Measurements from ENCODE around the gene ZC3H12D.
"Not testable (repeated sequence)": the region's sequence is repeated elsewhere in the genome, so short reads cannot be mapped to it uniquely, and the experiment has no call there.

The ZC3H12D gene

DNA sequence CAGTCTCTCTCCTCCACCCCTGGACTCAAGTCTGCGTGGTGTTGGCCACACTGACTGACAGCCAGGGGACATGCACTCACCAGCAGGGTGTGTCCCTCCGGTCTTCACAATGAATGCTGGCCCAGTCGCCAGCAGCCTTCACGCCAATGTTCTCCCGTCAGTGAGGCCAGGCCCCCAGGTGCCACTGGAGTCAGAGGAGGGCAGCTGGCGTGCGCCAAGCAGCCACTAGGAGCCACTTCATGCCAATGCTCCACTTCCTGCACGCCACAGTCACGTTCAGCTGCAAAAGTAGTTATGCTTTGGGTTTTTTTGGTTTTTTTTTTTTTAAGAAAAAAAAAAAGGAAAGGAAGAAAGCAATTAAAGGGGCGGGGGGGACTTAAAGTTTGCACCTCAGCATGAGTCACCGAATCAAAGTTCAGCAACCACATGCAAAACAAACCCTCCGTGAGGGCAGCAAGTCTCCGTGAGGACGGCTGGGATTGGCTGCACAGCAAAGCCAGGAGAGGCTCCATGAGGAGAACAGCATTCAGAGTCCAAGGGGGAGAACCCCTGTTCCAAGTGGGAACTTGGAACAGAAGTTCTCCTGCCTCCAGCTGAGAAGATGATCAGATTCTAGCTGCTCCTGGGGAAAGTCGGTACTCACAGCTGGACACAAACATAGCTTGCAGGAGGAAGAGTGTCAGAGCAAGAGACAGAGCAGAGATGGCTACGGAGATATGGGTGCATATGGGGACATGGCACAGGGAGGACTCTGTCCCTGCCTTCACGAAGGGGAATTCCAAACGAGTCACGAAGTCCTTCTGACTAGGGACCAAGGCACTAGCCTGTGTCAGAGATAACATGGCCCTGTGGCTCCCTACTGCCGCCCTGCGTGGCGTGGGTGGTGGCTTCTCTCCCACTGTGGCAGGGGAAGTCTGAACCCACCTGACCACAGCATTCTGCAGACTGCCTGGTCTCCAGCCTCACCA is at the start of gene ZC3H12D:
Gene ZC3H12D, minus strand, starts transcription at position 282 of the 968 bp plus-strand sequence. CDS start 10,471 bp downstream, outside the sequence.
- peak; percentile 66 for DNase-seq (ENCODE audit: low read depth in 2 of 2)

DNA sequence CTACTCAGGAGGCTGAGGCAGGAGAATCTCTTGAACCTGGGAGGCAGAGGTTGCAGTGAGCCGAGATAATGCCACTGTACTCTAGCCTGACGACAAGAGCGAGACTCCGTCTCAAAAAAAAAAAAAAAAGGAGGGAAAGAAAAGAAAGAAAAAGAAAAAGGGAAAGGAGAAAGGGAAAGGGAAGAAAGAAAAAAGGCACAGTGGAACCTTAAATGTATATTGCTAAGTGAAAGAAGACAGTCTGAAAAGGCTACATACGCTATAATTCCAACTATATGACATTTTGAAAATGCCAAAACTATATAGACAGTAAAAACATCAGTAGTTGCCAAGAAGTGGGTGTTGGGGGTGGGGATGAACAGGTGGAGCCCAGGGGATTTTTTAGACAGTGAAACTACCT is 44.8 kb upstream of the ZC3H12D start:
- no peak for DNase-seq (ENCODE audit: low read depth in 2 of 2)

DNA sequence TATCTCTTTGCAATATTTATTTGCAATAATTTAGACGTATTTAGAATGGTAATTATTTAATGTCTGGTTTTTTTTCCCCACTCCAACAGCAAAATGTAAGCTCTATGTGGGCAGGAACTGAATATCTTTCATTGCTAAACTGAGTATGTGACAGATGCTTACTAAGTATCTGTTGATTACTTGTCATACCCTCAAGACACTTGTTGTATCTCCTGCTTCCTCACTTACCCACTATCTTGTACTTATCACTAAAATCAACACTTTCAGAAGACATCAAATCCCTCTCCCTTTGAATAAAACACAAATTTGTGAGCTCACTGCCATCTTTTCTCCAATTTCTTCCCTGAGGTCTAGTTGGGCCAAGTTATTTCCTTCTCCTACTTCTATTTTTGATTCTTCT is 30.7 kb upstream of the ZC3H12D start:
- DNase-seq (ENCODE audit: low read depth in 2 of 2) = no peak

DNA sequence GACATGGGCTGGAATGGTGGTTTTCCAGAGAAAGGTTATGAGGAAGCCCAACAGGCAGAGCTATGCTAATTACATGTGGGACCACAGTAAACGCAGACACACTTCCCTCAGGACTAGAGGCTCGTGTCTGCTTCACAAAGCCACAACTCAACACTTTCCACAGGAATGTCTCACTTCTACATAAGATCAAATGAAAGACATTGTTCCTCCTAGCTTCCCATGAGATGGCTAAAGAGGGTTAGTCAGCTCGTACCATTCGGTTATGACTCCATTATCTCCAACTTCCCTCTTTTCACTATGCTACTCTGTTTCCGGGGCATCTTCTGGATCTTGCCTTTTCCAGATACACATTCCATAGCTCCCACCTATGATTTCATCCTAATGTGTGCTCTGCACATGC is 29.1 kb upstream of the ZC3H12D start:
- DNase-seq (ENCODE audit: low read depth in 2 of 2) = no peak

DNA sequence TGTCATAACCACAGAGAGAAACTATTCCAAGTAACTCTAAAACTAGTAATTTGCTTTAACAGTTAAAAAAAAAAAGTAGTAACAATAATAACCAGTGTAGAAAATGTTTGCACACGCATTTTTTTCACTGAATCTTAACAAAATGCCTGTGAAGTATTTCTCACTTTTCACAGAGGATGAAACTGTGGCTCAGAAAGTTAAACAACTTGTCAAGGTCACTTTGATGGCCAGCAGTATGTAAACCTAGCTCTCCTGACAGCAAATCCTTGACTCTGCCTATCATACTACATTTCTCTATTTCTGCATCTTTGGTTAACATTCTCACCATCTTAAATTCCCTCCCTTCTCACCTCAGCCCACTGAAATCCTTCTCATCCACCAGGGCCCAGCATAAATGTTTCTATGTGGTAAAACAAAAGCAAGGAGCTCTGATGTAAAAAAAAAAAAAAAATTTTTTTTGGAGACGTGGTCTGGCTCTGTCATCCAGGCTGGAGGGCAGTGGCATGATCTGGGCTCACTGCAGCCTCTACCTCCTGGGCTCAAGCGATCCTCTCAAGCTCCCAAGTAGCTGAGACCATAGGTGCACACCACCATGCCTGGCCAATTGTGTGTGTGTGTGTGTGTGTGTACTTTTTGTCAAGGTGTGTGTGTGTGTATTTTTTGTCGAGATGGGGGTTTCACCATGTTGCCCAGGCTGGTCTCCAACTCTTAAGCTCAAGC is 26.1 kb upstream of the ZC3H12D start:
- DNase-seq (ENCODE audit: low read depth in 2 of 2) = no peak

DNA sequence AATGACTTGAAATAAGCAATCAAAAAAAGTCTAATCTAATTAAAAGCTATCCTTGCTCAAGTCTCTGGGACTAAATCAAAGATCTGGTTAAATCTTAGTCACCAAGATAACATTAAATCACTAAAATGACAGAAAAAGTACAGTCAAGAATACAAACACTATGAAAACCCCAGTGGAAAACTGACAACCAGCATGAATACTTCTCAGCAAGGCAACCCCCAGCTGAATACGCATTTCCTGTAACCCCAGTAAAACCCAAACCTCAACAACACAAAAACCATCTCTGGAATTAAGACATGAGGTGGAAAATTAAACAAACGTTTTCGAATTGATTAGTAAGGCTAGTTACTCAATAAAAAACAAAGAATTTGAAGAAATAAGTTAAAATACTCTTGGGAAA is 23.7 kb upstream of the ZC3H12D start:
- DNase-seq (ENCODE audit: low read depth in 2 of 2) = peak in 1 of 2 donors; percentile 22

DNA sequence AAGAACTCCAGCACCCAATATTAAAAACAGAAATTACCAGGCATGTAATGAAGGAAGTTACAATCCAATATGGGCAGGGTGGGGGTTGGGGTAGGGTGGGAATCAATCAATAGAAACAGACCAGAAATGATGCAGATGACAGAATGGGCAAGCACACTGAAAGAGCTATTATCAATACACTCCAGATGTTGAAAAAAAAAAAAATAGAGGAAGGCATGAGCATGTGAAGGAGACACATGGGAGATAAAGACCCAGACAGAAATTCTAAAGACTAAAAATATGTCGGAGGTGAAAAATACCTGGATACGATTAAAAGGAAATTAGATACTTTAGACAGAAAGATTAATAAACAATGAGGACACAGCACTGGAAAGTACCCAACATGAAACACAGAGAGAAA is 19.1 kb upstream of the ZC3H12D start:
- DNase-seq (ENCODE audit: low read depth in 2 of 2) = no peak

DNA sequence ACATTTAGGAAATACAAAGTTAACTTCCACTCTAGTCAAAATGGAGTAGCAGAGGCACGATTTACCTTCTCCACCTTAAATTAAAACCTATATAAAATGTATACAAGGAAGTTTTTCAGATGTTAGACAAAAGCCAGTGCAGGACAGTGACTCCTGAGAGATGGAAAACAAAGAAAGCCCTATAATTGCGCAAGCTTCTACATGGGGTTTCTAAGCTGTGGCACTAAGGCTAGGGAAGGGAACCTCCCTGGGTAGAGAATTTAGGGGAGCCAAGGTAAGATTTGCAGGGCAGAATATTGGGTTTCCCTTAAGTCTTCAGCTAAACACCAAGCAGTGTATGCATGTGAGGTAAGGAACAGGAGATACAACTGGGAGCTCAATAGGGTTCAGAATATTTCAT is 18.5 kb upstream of the ZC3H12D start:
- DNase-seq (ENCODE audit: low read depth in 2 of 2) = no peak

DNA sequence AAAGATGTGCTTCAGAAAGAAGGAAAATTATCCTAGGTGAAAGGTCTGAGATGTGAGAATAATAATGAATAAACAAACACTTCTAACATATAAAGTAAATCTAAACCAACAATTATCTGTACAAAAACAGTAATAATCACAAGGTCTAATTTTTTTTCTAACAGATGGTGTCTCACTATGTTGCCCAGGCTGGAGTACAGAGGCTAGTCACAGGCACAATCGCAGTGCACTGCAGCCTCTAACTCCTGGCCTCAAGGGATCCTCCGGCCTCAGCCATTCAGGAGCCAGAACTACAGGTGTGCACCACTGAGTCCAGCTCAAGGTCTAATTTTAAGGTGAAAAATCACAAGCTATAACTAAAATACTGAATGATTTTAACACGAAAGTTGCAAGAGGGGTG is 17.0 kb upstream of the ZC3H12D start:
- DNase-seq (ENCODE audit: low read depth in 2 of 2) = no peak

DNA sequence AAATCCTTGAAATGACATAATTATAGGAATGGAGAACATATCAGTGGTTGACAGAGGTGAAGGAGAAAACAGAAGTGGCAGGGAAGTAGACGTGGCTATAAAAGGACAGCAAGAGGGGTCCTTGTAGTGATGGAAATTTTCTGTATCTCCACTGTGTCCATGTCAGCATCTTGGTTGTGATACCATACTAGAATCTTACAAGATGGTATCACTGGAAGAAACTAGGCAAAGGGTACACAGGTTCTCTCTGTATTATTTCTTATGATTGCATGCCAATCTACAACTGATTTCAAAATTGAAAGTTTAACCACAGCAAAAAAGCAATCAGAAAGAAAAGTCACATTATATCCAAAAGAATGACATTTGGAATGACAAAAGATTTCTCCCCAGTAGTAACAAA is 16.4 kb upstream of the ZC3H12D start:
- no peak for DNase-seq (ENCODE audit: low read depth in 2 of 2)

DNA sequence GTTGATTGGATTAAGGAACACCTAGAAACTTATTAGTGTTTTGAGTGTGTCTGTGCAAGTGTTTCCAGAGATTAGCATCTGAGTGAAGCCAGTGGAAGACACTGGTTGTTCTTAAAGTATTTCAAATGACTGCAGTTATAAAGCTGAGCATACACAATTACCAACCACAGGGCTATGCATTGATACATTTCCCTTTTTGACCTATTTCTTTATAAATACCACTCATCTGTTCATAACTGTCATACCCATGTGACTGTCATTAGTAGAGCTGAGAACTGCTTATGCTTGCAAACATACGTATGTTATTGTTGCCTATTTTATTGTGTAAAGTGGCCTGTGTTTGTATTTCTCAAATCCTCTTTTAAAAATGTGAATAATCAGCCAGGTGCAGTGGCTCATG is 15.3 kb upstream of the ZC3H12D start:
- DNase-seq (ENCODE audit: low read depth in 2 of 2) = no peak

DNA sequence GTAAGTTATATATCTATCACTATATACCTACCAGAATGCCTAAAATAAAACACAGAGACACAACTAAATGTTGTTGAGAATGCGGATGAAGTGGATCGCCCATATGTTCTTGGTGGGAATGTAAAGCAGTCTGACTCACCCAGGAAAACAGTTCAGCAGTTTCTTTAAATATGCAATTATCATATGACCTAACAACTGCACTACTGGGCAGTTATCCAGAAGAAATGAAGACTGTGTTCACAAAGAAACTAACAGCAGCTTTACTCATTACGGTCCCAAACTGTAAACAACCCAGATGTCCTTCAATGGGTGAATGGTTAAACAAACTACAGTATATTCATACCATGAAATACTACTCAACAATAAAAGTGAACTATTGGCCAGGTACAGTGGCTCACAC is 14.3 kb upstream of the ZC3H12D start:
- no peak for DNase-seq (ENCODE audit: low read depth in 2 of 2)

DNA sequence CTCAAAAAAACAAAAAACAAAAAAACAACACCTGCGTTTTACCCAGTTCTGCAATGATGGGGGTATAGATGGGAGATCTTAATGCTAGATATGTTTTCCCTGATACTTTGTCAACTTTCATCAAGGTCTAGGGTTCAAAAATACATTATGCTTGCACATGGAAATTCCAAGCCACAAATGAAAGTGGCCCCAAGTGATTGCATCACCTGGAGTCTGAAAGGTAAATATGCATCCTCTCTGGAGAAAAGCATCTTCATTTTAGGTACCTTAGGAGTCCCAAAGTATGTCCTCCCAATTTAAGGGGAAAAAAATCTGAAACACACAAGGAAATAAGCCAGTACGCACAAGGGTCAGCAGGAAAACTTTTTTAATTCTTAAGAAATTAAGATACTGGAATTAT is 12.6 kb upstream of the ZC3H12D start:
- no peak for DNase-seq (ENCODE audit: low read depth in 2 of 2)

DNA sequence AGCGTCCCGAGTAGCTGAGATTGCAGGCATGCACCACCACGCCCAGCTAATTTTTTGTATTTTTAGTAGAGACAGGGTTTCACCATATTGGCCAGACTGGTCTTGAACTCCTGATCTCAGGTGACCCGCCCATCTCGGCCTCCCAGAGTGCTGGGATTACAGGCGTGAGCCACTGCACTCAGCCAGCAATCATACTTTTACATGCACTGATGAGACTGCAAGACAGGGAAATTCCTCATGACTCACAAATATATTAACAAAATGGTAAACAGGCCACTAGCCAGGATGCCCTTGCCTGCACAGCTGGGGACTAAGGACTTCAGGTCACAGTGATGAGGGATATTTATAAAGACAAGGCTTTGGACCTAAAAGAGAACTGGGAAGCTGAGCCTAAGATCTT is 11.8 kb upstream of the ZC3H12D start:
- DNase-seq (ENCODE audit: low read depth in 2 of 2) = not testable (repeated sequence)

DNA sequence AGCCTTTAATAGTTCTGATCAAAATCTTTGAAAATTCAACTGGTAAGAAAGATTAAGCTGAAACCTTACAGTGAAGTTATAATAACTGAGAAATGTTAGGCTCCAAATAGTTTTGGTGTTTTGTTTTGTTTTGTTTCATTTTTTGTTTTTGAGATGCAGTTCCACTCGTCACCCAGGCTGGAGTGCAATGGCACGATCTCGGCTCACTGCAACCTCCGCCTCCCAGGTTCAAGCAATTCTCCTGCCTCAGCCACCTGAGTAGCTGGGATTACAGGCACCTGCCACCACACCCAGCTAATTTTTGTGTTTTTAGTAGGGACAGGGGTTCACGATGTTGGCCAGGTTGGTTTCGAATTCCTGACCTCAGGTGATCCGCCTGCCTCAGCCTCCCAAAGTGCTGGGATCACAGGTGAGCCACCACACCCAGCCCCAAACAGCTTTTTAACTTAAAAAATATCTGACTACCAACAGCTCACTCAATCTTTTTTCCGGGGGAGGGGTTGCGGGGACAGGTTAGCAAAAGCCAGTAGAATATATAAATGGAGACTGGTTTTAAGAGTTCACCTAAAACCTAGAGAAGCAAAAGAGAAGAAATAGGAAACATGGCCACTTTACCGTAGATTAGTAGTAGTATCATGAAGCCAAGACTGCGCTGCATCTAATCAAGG is 10.7 kb upstream of the ZC3H12D start:
- not testable (repeated sequence) for DNase-seq (ENCODE audit: low read depth in 2 of 2)

DNA sequence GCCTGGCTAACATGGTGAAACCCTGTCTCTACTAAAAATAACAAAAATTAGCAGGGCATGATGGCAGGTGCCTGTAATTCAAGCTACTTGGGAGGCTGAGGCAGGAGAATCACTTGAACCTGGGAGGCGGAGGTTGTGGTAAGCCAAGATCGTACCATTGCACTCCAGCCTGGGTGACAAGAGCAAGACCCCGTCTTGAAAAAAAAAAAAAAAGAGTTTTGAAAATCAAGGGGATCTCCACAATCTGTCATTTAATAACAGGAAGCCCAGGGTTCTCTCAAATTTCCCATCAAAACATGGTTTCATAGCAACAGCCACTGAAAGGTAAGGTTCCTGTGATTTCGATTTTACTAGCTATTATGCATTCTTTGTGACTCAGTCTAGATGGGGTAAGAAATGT is 10.0 kb upstream of the ZC3H12D start:
- peak in 1 of 2 donors; percentile 34 for DNase-seq (ENCODE audit: low read depth in 2 of 2)

DNA sequence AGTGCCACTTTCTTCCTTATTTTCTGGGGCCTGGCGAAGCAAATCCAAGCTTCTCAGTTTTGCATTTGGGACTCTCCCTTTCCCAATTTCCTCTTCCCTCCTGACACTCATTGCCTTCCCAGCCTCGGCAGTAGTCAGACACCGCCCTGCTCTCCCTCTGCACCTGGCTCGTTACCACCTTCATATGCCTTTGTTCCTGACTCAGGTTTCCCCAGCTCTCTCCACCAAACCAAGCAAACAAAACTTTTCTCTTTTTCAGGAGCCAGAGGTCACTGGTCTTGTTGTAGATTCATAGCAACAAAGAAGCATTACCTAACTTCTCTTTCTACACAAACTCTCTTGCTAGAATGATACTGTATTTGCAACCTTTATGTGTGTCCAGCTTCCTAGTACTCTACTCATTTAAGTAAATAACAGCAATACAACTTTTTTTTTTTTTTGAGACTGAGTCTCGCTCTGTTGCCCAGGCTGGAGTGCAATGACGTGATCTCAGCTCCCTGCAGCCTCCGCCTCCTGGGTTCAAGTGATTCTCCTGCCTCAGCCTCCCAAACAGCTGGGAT is 9.0 kb upstream of the ZC3H12D start:
- no peak for DNase-seq (ENCODE audit: low read depth in 2 of 2)

DNA sequence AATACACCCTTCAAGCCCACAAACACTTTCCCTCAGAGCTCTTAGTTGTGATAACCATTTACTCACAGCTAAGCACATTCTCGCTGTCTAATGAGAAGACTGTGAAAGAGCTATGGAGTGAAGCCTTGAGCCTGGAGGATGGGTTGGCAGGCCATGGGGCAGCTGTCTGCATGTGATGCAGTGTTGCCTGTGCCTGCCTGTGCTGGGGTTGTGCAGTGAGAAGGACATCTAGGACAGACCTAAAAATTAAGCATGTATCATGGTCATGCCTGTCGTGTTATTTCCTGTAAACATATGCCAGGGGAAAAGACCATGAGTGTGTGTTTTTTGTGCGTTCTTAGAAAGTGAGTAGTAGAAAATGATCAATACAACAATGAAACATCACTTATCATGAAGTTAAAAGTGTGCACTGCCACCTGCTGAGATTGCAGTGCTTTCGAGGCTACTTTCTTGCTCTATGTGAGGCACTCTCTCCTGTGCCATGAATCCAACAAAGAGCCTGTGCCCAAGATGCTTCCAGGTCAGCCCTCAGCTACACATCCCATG is 8.1 kb upstream of the ZC3H12D start:
- DNase-seq (ENCODE audit: low read depth in 2 of 2) = no peak

DNA sequence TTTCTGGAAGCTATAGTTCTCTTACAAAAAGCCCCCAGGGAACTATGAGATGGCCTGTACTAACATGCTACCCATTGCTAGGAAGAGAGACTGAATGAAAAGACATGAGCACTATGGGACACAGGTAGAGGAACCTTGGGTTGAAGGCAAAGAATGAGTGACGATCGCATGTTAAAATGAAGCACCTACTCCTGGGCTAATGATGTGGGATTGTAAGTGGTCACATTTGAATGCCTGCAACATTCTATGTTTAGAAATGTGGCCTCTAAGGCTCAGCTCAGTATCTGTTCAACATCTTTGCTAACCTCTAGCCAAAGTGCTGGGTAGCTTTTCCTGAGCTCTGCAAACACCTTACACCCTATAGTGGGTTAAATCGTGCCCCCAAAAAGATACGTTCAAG is 5.2 kb upstream of the ZC3H12D start:
- no peak for DNase-seq (ENCODE audit: low read depth in 2 of 2)

DNA sequence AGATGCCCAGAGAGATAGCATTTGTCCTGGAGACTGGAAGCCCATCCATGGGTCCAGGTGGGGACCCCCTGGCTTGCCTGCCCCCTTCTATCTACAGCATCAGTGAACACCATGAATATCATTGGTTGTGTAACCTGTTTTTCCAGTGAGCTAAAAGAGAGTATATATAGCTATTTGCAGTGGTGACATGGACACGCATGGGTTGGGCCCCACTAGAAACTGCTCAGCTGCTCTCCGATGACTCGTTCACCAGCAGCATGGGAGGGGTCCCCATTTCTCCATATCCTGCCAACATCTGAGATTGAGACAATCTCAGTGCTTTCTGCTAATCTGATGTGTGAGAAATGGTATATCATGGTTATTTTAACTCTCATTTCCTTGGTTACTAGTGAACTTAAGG is 4.0 kb upstream of the ZC3H12D start:
- peak in 1 of 2 donors; percentile 28 for DNase-seq (ENCODE audit: low read depth in 2 of 2)

DNA sequence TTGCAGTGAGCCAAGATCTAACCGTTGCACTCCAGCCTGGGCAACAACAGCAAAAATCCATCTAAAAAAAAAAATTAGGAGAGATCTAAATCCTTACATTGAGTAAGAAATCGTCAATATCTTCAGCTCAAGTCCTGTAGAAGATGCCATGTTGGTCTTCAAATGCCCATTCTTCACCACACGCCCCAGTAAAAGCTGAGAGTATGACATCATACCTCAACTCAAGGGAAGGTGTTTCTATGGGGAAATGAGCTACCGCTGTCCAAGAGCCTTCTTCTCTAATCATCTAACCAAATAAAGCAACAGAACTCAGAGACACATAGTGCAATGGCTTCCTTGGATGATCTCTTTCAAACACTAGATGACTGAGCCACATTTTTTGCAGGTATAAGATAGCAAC is 2.5 kb upstream of the ZC3H12D start:
- no peak for DNase-seq (ENCODE audit: low read depth in 2 of 2)
